ENCODE measurements around the gene EXOG. TPM values are rescaled to one million over a fixed set of nuclear protein-coding genes. Genes with fewer than 3 reads are reported as not detected.

Gene EXOG
- total RNA-seq, 1 donor from 2014 or later = 18.4 TPM

GRCh38 chr3:38563070-38563885 is 67.1 kb downstream of the EXOG start:
- Mint-ChIP-seq H3K27ac (ENCODE audit: unreplicated experiment) (no peak overlapping the region), H3K4me3 (ENCODE audit: unreplicated experiment) (no peak overlapping the region), H3K27me3 (ENCODE audit: unreplicated experiment) (no peaks in the 10 kb centered on the region), H3K36me3 (ENCODE audit: unreplicated experiment) (no peaks in the 10 kb centered on the region), H3K4me1 (ENCODE audit: unreplicated experiment) (no peaks in the 10 kb centered on the region), H3K9me3 (ENCODE audit: unreplicated experiment) (no peaks in the 10 kb centered on the region)
- DNase-seq (ENCODE audit: extremely low spot score, unreplicated experiment) = no peak
- no peak for TF ChIP-seq CTCF (IDR thresholded peaks at IDR 0.05)

GRCh38 chr3:38563886-38564270 is 67.7 kb downstream of the EXOG start:
- no peak for DNase-seq (ENCODE audit: extremely low spot score, unreplicated experiment)
- no peak for TF ChIP-seq CTCF (IDR thresholded peaks at IDR 0.05)

GRCh38 chr3:38564631-38565338 is 68.6 kb downstream of the EXOG start:
- H3K27me3 Mint-ChIP-seq (ENCODE audit: unreplicated experiment) = no peaks in the 10 kb centered on the region
- H3K27ac Mint-ChIP-seq (ENCODE audit: unreplicated experiment) = no peak overlapping the region
- DNase-seq (ENCODE audit: extremely low spot score, unreplicated experiment) = no peak
- H3K4me3 Mint-ChIP-seq (ENCODE audit: unreplicated experiment) = no peak overlapping the region
- no peaks in the 10 kb centered on the region for H3K36me3 Mint-ChIP-seq (ENCODE audit: unreplicated experiment)
- no peaks in the 10 kb centered on the region for H3K9me3 Mint-ChIP-seq (ENCODE audit: unreplicated experiment)
- no peaks in the 10 kb centered on the region for H3K4me1 Mint-ChIP-seq (ENCODE audit: unreplicated experiment)
- no peak for TF ChIP-seq CTCF (IDR thresholded peaks at IDR 0.05)

More at GRCh38 chr3:38563886-38564270, 67.7 kb downstream of the EXOG start:
- H3K4me3 Mint-ChIP-seq (ENCODE audit: unreplicated experiment) = no peak overlapping the region
- no peaks in the 10 kb centered on the region for H3K4me1 Mint-ChIP-seq (ENCODE audit: unreplicated experiment)
- H3K9me3 Mint-ChIP-seq (ENCODE audit: unreplicated experiment) = no peaks in the 10 kb centered on the region
- no peaks in the 10 kb centered on the region for H3K36me3 Mint-ChIP-seq (ENCODE audit: unreplicated experiment)
- no peaks in the 10 kb centered on the region for H3K27me3 Mint-ChIP-seq (ENCODE audit: unreplicated experiment)
- H3K27ac Mint-ChIP-seq (ENCODE audit: unreplicated experiment) = no peak overlapping the region

- DNase-seq (ENCODE audit: extremely low spot score, unreplicated experiment) = no peak
- TF ChIP-seq CTCF (IDR thresholded peaks at IDR 0.05) = no peak
- Mint-ChIP-seq H3K36me3 (ENCODE audit: unreplicated experiment) (no peaks in the 10 kb centered on the region), H3K4me3 (ENCODE audit: unreplicated experiment) (no peak overlapping the region), H3K9me3 (ENCODE audit: unreplicated experiment) (no peaks in the 10 kb centered on the region), H3K27ac (ENCODE audit: unreplicated experiment) (no peak overlapping the region), H3K4me1 (ENCODE audit: unreplicated experiment) (no peaks in the 10 kb centered on the region), H3K27me3 (ENCODE audit: unreplicated experiment) (no peaks in the 10 kb centered on the region)
These were observed 69.4 kb downstream of the EXOG start for GRCh38 chr3:38565339-38566214.
